HG03575 (cell line): ENCODE data around the gene ATRNL1.

Experiments used
- ATAC-seq: cut with Tn5 transposase; IDR thresholded peaks from one replicate; pipeline ENCODE4 v1.9.1; 2021; ENCODE audit not compliant: unreplicated experiment, insufficient number of reproducible peaks, low FRiP score; ENCODE audit errors: extremely low read depth

Gene ATRNL1

GRCh38 chr10:115093286-115093775 lies at the start of gene ATRNL1:
Gene ATRNL1, plus strand, starts transcription at chr10:115093365. Its CDS starts 386 bp downstream, at chr10:115093751.
- ATAC-seq: no peak

GRCh38 chr10:115043719-115044118 lies 49.4 kb upstream of the ATRNL1 start:
- no peak for ATAC-seq

GRCh38 chr10:115044891-115045290 lies 48.3 kb upstream of the ATRNL1 start:
- no peak for ATAC-seq

DNA sequence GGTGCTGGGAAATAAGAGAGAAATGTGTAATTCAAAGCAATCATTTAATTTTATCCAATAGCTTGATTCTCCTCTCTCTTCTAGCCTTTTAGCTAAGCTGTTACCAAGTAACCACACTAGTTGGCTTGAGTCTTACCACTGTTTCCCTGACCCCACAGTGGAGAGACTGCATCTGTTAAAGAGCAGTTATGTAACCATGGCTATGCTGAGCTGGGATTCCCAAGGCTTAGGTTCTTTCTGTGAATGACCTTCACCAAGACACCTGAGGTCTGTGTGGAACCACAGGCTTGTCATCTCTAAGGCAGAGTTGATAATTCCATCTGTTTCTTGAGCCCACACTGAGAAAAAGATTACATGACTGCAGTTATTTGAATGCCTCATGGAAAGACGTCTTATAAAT lies 47.7 kb upstream of the ATRNL1 start:
- ATAC-seq: no peak

DNA sequence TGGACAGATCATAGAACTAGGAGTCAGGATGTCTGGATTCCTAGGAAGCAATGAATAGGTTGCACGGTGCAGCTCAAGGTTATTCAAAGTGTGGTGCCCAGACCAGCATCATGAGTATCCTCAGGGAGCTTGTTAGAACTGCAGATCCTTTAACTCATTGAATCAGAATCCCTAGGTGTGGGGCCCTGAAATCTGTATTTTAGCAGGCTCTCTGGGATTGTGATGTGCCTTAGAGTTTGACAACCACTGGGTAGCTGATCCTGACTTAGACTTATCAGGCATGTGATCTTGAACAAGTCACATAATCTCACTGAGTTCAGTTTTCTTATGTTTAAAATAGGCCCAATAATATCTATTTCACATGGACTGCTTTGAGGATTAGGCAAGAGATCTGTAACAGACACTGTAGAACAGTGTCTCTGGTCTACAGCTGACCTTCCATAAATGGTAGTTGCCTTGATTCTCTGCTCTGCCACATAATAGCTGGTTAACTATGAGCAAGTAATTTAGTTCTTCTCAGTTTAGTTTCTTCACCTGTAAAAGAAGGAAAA lies 46.4 kb upstream of the ATRNL1 start:
- no peak for ATAC-seq

DNA sequence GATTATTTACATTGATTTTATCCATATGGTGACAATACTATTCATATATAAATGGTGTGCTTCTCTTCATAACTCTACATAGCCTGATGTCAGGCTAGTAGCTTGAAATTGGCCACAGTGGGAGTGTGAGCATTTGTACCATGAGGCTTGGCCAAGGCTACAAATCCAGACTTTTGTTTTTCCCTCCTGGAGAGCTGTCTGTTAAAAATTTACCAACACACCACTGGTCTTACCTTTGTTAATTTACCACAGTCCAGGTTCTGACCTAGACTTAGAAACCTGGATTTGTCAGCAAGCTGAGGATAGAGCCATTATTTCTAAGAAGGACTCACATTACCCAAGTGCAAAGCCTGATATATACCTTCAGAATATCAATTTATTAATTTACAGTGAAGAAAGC lies 45.5 kb upstream of the ATRNL1 start:
- ATAC-seq: no peak

GRCh38 chr10:115049318-115049717 lies 43.8 kb upstream of the ATRNL1 start:
- no peak for ATAC-seq

- no peak for ATAC-seq
Observed at GRCh38 chr10:115049960-115050359, 43.2 kb upstream of the ATRNL1 start.

GRCh38 chr10:115050375-115051010 lies 42.7 kb upstream of the ATRNL1 start:
- no peak for ATAC-seq

- no peak for ATAC-seq
Observed at GRCh38 chr10:115051216-115051615, 41.9 kb upstream of the ATRNL1 start.

DNA sequence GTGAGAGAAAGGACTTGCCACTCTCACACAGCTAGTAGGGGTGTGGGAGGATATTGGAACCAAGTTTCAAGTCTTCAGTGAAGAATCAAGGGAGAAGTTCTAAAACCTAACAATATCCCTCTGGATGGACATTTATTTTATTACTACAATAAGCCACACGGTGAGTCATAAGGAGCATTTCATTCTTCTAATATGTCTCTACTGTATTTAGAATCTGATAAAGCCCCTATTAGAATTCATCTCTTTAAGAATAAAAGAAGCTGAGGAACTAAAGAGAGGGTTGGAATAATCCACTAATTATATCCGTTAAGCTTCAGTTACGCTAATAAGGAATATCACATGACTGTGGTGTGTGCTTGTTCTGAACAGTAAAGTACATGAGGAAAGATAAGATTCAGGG lies 40.9 kb upstream of the ATRNL1 start:
- no peak for ATAC-seq

DNA sequence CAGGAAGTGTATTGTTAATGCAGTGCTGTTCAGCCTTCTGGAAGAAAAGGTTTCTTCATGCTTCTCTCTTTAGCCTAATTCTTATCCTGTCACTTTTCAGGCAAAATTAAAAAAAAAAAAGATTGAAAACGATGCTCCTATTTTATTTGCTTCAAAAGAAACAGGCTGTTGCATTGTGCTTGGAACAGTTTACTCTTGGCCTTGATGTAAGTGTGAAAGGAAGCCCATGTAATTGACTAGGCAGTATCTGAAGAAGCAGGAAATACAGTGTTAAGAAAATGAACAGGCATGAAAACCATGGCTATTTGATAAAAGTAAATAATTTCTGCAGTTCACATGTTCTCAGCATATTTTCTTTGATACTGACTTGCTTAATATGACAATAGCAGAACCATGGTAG lies 40.4 kb upstream of the ATRNL1 start:
- no peak for ATAC-seq

DNA sequence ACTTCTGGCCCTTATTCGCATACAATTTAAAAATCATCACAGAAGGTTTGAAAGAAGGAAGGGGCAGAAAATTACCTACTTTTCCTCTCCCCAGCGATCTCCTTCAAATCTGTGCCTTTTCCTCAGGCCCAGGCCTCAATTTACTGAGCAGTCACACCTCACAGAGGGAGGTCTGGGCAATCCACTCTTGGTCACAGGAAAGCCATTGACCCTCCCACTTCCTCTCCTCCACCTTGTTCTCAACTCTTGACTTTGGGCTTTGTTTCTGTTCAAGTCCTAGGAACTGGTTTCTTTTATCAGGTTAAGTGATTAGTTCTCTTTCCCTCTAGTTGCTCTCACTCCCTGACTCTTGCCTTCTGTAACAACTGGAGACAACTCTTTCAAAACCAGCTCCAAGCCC lies 37.0 kb upstream of the ATRNL1 start:
- ATAC-seq: no peak

- ATAC-seq: no peak
Observed at GRCh38 chr10:115059301-115059898, 33.8 kb upstream of the ATRNL1 start.

DNA sequence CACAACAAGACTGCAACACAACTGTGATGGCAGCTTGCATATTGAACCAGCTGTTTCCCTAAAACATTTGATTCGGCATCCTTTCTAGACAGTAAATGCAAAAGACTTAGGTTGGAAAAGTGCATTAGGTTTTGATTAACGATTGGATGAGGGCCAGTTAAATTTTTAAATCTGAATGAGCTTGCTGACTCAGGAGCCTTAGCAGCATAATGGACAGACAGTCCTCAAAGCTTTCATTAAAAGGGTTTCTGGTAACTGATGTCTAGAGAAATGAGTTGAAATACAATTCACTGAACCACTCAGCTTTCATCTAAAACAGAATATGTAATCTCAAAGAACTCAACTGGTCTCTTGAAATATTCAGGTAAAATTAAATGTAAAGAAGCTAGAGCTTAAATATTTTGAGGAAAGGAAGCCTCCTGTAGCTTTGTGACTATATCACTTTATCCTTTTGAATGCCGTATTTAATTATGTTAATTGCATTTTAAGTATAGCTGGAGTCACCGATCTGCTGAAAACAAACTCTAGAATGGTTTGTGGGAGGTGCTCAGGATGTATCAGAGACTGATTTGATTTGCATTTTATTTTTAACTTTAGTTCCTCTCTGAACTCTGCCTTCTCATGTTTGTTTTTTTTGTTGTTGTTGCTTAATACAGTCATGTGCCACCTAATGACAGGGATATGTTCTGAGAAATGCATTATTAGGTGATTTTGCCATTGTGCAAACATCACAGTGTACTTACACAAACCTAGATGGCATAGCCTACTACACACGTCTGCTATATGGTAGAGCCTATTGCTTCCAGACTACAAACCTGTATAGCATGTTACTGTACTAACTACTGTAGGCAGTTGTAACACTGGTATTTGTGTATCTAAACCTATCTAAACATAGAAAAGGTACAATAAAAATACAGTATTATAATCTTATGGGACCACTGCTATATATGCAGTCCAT lies 29.2 kb upstream of the ATRNL1 start:
- ATAC-seq: no peak

GRCh38 chr10:115065801-115066200 lies 27.4 kb upstream of the ATRNL1 start:
- no peak for ATAC-seq

DNA sequence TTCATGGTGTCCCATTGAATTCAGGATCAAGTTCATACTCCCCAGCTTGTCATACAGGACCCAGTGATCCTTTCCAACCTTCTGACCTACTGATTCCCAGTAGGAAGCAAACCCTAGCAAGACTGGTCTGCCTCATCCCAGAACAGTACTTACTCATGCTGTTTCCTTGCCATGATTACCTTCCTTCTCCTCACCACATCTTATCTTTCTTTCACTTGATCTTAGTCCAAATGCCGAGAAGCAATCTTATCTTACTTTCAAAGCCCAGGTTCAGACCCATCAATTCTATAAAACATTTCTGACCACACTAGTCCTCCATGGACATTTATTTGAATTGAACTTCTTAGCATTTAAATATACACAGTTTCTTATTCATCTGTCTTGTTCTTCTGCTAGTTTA lies 26.6 kb upstream of the ATRNL1 start:
- no peak for ATAC-seq

DNA sequence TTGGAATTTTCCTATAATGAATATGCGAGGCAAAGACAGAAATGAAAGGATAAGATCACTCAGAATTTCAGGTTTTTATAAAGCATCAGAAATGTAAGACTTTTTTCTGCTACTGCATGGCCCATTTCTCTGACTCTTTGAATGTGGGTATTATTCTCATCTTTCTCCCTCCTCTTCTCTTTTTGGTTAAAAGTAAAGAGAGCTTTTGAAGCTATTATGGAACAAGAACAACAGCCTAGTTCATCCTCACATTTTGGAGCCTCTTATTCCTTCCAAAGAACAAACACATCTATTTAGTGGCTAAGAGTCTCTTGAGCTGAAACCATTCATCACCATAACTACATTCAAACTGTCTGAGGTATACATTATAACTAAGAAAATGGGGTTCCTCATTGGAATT lies 19.4 kb upstream of the ATRNL1 start:
- no peak for ATAC-seq

DNA sequence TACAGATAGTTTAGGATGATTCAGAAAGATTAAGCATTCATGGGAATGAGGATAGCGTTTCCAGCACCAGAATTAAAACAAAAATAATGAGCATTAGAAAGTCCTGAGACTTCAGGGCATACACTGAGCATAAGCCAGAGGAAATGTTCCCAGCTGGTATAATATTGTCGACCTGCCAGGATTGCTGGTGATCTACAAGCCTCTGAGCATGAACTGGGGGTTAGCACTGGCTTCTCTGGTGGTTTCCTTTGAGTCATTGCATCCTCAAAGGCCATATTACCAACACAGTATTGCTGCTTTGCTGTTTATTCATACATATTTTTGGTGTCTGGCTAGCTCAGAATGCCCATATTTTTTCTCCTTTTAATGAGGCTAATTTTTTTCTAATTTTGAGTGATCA lies 10.7 kb upstream of the ATRNL1 start:
- ATAC-seq: no peak
